ENCODE results near the gene P2RY8. TPM values are rescaled to one million over a fixed set of nuclear protein-coding genes. Genes with fewer than 3 reads are reported as not detected.
"Not testable (repeated sequence)": the region's sequence is repeated elsewhere in the genome, so short reads cannot be mapped to it uniquely, and the experiment has no call there.

P2RY8 gene
- total RNA-seq, 1 donor from 2014 or later, result 1.9 TPM

- intact Hi-C loops (cut with DNase I), result no loop called here
- peak; percentile 20 for DNase-seq (ENCODE audit: missing footprints)
- ATAC-seq, result peak; percentile 16
Measured at GRCh38 chrX:1442724-1443367, 94.1 kb downstream of the P2RY8 start.

- ATAC-seq, result no peak
- DNase-seq (ENCODE audit: missing footprints), result peak; percentile 52
- intact Hi-C loops (cut with DNase I), result no loop called here
Measured at GRCh38 chrX:1442016-1442665, 94.8 kb downstream of the P2RY8 start.

GRCh38 chrX:1440506-1440905, 96.5 kb downstream of the P2RY8 start:
- no peak for ATAC-seq
- intact Hi-C loops (cut with DNase I), result no loop called here
- no peak for DNase-seq (ENCODE audit: missing footprints)

GRCh38 chrX:1435241-1435895, 101.6 kb downstream of the P2RY8 start:
- no peak for ATAC-seq
- no peak for DNase-seq (ENCODE audit: missing footprints)
- intact Hi-C loops (cut with DNase I), result no loop called here

GRCh38 chrX:1434871-1435240, 102.1 kb downstream of the P2RY8 start:
- ATAC-seq, result no peak
- no peak for DNase-seq (ENCODE audit: missing footprints)
- intact Hi-C loops (cut with DNase I), result no loop called here

- ATAC-seq, result no peak
- DNase-seq (ENCODE audit: missing footprints), result no peak
- intact Hi-C loops (cut with DNase I), result no loop called here
Measured at GRCh38 chrX:1433646-1434357, 103.2 kb downstream of the P2RY8 start.

- intact Hi-C loops (cut with DNase I), result no loop called here
- no peak for DNase-seq (ENCODE audit: missing footprints)
- ATAC-seq, result no peak
Measured at GRCh38 chrX:1430451-1430850, 106.5 kb downstream of the P2RY8 start.

GRCh38 chrX:1427756-1428155, 109.2 kb downstream of the P2RY8 start:
- intact Hi-C loops (cut with DNase I), result no loop called here
- ATAC-seq, result no peak
- no peak for DNase-seq (ENCODE audit: missing footprints)

GRCh38 chrX:1426321-1426720, 110.7 kb downstream of the P2RY8 start:
- ATAC-seq; DNase-seq (ENCODE audit: missing footprints); intact Hi-C loops (cut with DNase I): not testable (repeated sequence)

- intact Hi-C loops (cut with DNase I), result no loop called here
- DNase-seq (ENCODE audit: missing footprints), result no peak
- ATAC-seq, result no peak
Measured at GRCh38 chrX:1425381-1425780, 111.6 kb downstream of the P2RY8 start.

- ATAC-seq, result no peak
- intact Hi-C loops (cut with DNase I), result no loop called here
- no peak for DNase-seq (ENCODE audit: missing footprints)
Measured at GRCh38 chrX:1424147-1424851, 112.7 kb downstream of the P2RY8 start.

GRCh38 chrX:1423215-1423614, 113.8 kb downstream of the P2RY8 start:
- ATAC-seq, result no peak
- no peak for DNase-seq (ENCODE audit: missing footprints)
- intact Hi-C loops (cut with DNase I), result no loop called here

- intact Hi-C loops (cut with DNase I), result no loop called here
- DNase-seq (ENCODE audit: missing footprints) (no peak), ATAC-seq (no peak)
Measured at GRCh38 chrX:1422135-1422465, 114.9 kb downstream of the P2RY8 start.

- ATAC-seq (no peak), DNase-seq (ENCODE audit: missing footprints) (no peak)
- intact Hi-C loops (cut with DNase I), result no loop called here
Measured at GRCh38 chrX:1421433-1422134, 115.4 kb downstream of the P2RY8 start.

- no peak for DNase-seq (ENCODE audit: missing footprints)
- ATAC-seq, result peak; percentile 7
- intact Hi-C loops (cut with DNase I), result no loop called here
Measured at GRCh38 chrX:1420371-1420770, 116.6 kb downstream of the P2RY8 start.

GRCh38 chrX:1419545-1420355, 117.2 kb downstream of the P2RY8 start:
- no peak for ATAC-seq
- intact Hi-C loops (cut with DNase I), result no loop called here
- no peak for DNase-seq (ENCODE audit: missing footprints)

GRCh38 chrX:1418901-1419544, 118.0 kb downstream of the P2RY8 start:
- ATAC-seq, result no peak
- DNase-seq (ENCODE audit: missing footprints), result no peak
- intact Hi-C loops (cut with DNase I), result no loop called here
